ENCODE results near the gene ARFRP1.

DNA sequence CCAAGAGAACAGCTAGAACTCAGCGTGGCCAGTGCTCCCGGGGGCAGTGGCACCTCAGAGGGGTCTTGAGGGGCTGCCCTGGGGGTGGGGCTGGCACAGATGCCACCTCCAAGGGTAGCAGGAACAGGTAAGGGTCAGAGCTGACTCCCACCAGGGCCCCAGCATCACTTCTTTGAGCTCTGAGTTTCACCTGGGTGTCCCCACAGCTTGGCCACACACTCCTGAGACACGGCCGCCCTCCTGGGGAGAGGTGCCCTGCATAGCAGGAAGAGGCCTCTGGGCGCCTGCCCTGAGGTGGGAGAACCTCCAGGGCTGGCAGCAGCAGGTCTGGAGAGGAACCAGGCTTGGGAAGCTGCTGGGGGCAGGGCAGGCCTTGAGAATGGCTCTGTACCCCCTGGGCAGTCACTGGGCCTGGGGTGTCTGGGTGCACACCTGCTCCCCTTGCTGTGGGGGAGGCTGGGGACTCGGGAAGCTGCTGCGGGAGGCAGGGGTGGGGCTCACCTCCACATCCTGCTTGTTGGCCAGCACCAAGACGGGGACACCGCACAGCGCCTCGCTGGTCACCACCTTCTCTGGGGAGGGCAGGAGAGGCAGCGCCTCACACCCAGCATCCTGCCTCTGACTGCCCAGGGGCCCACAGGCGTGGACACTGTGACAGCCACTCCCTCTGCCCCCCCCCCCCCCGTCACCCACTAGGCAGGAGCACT, 6.3 kb downstream of the ARFRP1 start:
- TF ChIP-seq CTCF (IDR thresholded peaks at IDR 0.05) = no peak
- TF ChIP-seq POLR2A (IDR thresholded peaks at IDR 0.05) = no peak
